K562 (cell line): ENCODE data around the gene CHN1. TPM values are rescaled to one million over a fixed set of nuclear protein-coding genes. Genes with fewer than 3 reads are reported as not detected.

Source experiments
- ATAC-seq: fragments of 200-7000 bp; cut with Tn5 transposase; 3 replicates; pipeline ENCODE4 v1.9.1; 2020; ENCODE audit warnings: moderate library complexity
- BruUV-seq: library from RNA; stranded (reverse); fragments of 400-500 nt; replicated peaks from 2 replicates; lab custom pipeline; 2021; lab: Mats Ljungman, UMichigan
- CTCF ChIA-PET: fragments of 300-600 bp; formaldehyde crosslinking; extraction: SDS; loops from one replicate; lab custom pipeline; 2021; ENCODE audit warnings: low intra/inter-chr PET ratio; lab: Yijun Ruan, JAX
- POLR2A ChIA-PET: fragments of 300-600, 350-650 bp; sonication (Branson Sonifier 250); formaldehyde crosslinking; extraction: SDS; loops from one replicate; lab custom pipeline; 2021; ENCODE audit warnings: antibody characterized with exemption, inconsistent platforms; lab: Yijun Ruan, JAX
- DNase-seq, 4 experiments: peaks; one replicate each; pipeline versions ENCODE4 v3.0.0 to v3.0.0-alpha.2; 2011 to 2018; ENCODE audit warnings: low spot score in 3 of 4, mixed read lengths in 3 of 4; ENCODE audit errors: extremely low read depth in 1 of 4
- FAIRE-seq: peaks from 2 replicates; lab custom pipeline; 2011; peaks lifted over from hg19 to GRCh38; lab: Jason Lieb, UNC
- H2AFZ ChIP-seq: 2 replicates; pipeline ENCODE4 v1.6.0; 2011; ENCODE audit warnings: low read depth, low read length, control low read depth, inconsistent platforms
- H3K27ac ChIP-seq: fragments of 200-600 bp; 3 replicates; pipeline ENCODE4 v1.8.0; 2011; ENCODE audit warnings: low read depth, mild to moderate bottlenecking, control low read depth, inconsistent platforms, low read length, moderate library complexity, mixed read lengths; ENCODE audit errors: extremely low read depth
- H3K27me3 ChIP-seq, 2 experiments: fragments of 300-600 bp in 1 of 2; 2 replicates in 1 of 2; 3 replicates in 1 of 2; pipeline versions ENCODE4 v1.6.0 to v1.8.0; 2011; ENCODE audit warnings: inconsistent platforms in 2 of 2, low read length in 2 of 2, mild to moderate bottlenecking in 1 of 2, mixed read lengths in 1 of 2, moderate library complexity in 1 of 2; ENCODE audit not compliant: control insufficient read depth in 2 of 2, insufficient read depth in 2 of 2
- H3K36me3 ChIP-seq: fragments of 300-600 bp; 3 replicates; pipeline ENCODE4 v1.8.0; 2011; ENCODE audit warnings: mild to moderate bottlenecking, low read length, inconsistent platforms; ENCODE audit not compliant: control insufficient read depth, insufficient read depth
- H3K4me1 ChIP-seq, 2 experiments: fragments of 200-600 bp in 1 of 2; replicated peaks in 1 of 2; 2 replicates in 1 of 2; 3 replicates in 1 of 2; pipeline versions ENCODE4 v1.5.1 to v1.8.0; 2011; ENCODE audit warnings: inconsistent platforms in 2 of 2, low read length in 2 of 2, mild to moderate bottlenecking in 1 of 2, mixed read lengths in 1 of 2, moderate library complexity in 1 of 2; ENCODE audit not compliant: control insufficient read depth in 2 of 2, insufficient read depth in 2 of 2
- H3K4me2 ChIP-seq: 2 replicates; pipeline ENCODE4 v1.6.1; 2011; ENCODE audit warnings: low read length, control low read depth, inconsistent platforms, mixed read lengths; ENCODE audit not compliant: insufficient read depth
- H3K4me3 ChIP-seq: fragments of 200-600 bp; sonication (generic), shearing (Covaris generic); 2 replicates; pipeline ENCODE4 v1.5.1; 2016; ENCODE audit warnings: control low read depth, inconsistent platforms
- H3K79me2 ChIP-seq: fragments of 200-600 bp; 3 replicates; pipeline ENCODE4 v1.8.0; 2011; ENCODE audit warnings: low read length, inconsistent platforms; ENCODE audit not compliant: control insufficient read depth, insufficient read depth
- H3K9ac ChIP-seq, 2 experiments: 2 replicates each; pipeline versions ENCODE4 v1.6.0 to v1.6.1; 2011; ENCODE audit warnings: low read depth in 2 of 2, low read length in 2 of 2, control low read depth in 1 of 2, inconsistent platforms in 1 of 2, mild to moderate bottlenecking in 1 of 2, mixed read lengths in 1 of 2; ENCODE audit not compliant: insufficient read depth in 1 of 2
- H3K9me1 ChIP-seq: one replicate; pipeline ENCODE4 v1.6.0; 2011; ENCODE audit warnings: inconsistent platforms, mild to moderate bottlenecking, low read length, moderate library complexity; ENCODE audit not compliant: control insufficient read depth, insufficient read depth
- H3K9me3 ChIP-seq: replicated peaks from 2 replicates; pipeline ENCODE4 v1.5.1; 2011; ENCODE audit warnings: low read depth, low read length, inconsistent platforms; ENCODE audit not compliant: control insufficient read depth, insufficient read depth
- H4K20me1 ChIP-seq: replicated peaks from 2 replicates; pipeline ENCODE4 v1.6.1; 2011; ENCODE audit warnings: low read length, inconsistent platforms, mixed read lengths; ENCODE audit not compliant: control insufficient read depth, insufficient read depth
- ARID3A ChIP-seq: IDR thresholded peaks from 2 replicates; pipeline ENCODE4 v1.6.1; 2012; ENCODE audit warnings: low read depth, low read length, improper control_type of control experiment, borderline replicate concordance
- BCOR ChIP-seq: fragments of 450-650 bp; IDR thresholded peaks from 2 replicates; pipeline ENCODE4 v1.6.1; 2016
- E2F5 ChIP-seq: sonication (generic); formaldehyde crosslinking; IDR thresholded peaks from 2 replicates; pipeline ENCODE4 v1.8.0; 2022; ENCODE audit warnings: mild to moderate bottlenecking, missing genetic modification reagents
- ERF ChIP-seq: fragments of 450-650 bp; formaldehyde crosslinking; IDR thresholded peaks from 2 replicates; pipeline ENCODE4 v1.4.0; 2020; ENCODE audit warnings: mild to moderate bottlenecking, mixed read lengths
- KDM1A ChIP-seq, 2 experiments: fragments of 450-650 bp; IDR thresholded peaks; 2 replicates each; pipeline ENCODE4 v1.6.1; 2016; ENCODE audit warnings: mild to moderate bottlenecking in 2 of 2
- MLLT1 ChIP-seq, 2 experiments: fragments of 450-650 bp; IDR thresholded peaks; 2 replicates each; pipeline ENCODE4 v1.6.1; 2016
- RBM17 ChIP-seq: fragments of 200-400 bp; formaldehyde crosslinking; IDR thresholded peaks from 2 replicates; pipeline ENCODE4 v1.6.1; 2017; ENCODE audit warnings: low read depth, mild to moderate bottlenecking, low read length, borderline replicate concordance
- RBM25 ChIP-seq: fragments of 200-400 bp; formaldehyde crosslinking; IDR thresholded peaks from 2 replicates; pipeline ENCODE4 v1.6.1; 2018; ENCODE audit warnings: low read length, low read depth, moderate library complexity; ENCODE audit not compliant: severe bottlenecking
- RBM34 ChIP-seq: fragments of 200-400 bp; formaldehyde crosslinking; IDR thresholded peaks from 2 replicates; pipeline ENCODE4 v1.6.1; 2018; ENCODE audit warnings: low read length, borderline replicate concordance; ENCODE audit not compliant: insufficient read depth
- SNAPC5 ChIP-seq: fragments of 250-450 bp; sonication (Bioruptor Pico); IDR thresholded peaks from 2 replicates; pipeline ENCODE4 v1.8.0; 2021; ENCODE audit warnings: moderate library complexity, mild to moderate bottlenecking, inconsistent platforms
- SRF ChIP-seq, 2 experiments: fragments of 250-450, 450-650 bp in 1 of 2; sonication (Bioruptor Pico) in 1 of 2; sonication (generic) in 1 of 2; formaldehyde crosslinking; IDR thresholded peaks; 2 replicates each; pipeline versions ENCODE4 v1.5.0 to v1.5.1; 2020 to 2022; ENCODE audit warnings: mild to moderate bottlenecking in 1 of 2, missing genetic modification reagents in 1 of 2
- ZNF140 ChIP-seq: fragments of 250-450 bp; sonication (Bioruptor Pico); IDR thresholded peaks from 2 replicates; pipeline ENCODE4 v1.8.0; 2021; ENCODE audit warnings: moderate library complexity, mild to moderate bottlenecking, inconsistent platforms
- ZNF184 ChIP-seq: sonication (generic); formaldehyde crosslinking; IDR thresholded peaks from 2 replicates; pipeline ENCODE4 v1.5.0; 2020; ENCODE audit warnings: missing genetic modification reagents
- ZNF253 ChIP-seq: fragments of 250-450 bp; sonication (Bioruptor Pico); conservative IDR thresholded peaks from 2 replicates; pipeline ENCODE4 v1.6.1; 2021; ENCODE audit warnings: mild to moderate bottlenecking
- ZNF277 ChIP-seq: fragments of 250-450 bp; sonication (Bioruptor Pico); IDR thresholded peaks from 2 replicates; pipeline ENCODE4 v1.8.0; 2022; ENCODE audit warnings: inconsistent platforms, mild to moderate bottlenecking, moderate library complexity, borderline replicate concordance
- WGBS: fragments of 100-300 bp; shearing (Covaris generic); methylation state at CpG from one replicate; pipeline ENCODE4 v1.1.6; 2016; ENCODE audit warnings: low coverage, mixed read lengths; ENCODE audit not compliant: insufficient coverage; ENCODE audit errors: missing lambda C conversion rate; 5-methylcytosine and 5-hydroxymethylcytosine counted together
- in situ Hi-C: fragments of 300-500 bp; cut with MboI; formaldehyde crosslinking; loops from 4 replicates; pipeline ENCODE4 v1.15.0; 2018; ENCODE audit warnings: inconsistent platforms, mixed read lengths
- intact Hi-C: fragments of 100-400 bp; cut with micrococcal nuclease; formaldehyde crosslinking; loops from 2 replicates; pipeline ENCODE4 v1.14.2; 2022
- polyA plus RNA-seq, 8 experiments: library from polyadenylated mRNA; depleted of rRNA in 4 of 8; stranded (reverse) in 5 of 8; unstranded in 3 of 8; fragments of >200 nt; fragmentation: Nextera tagmentation in 2 of 8; fragmentation: Illumina TruSeq in 1 of 8; extraction: Ambion mirVana in 2 of 8; extraction: Trizol in 1 of 8; gene quantifications; 2 replicates each; pipeline versions ENCODE4 v1.2.1 to v1.2.3, GENCODE V29; 2011 to 2014; ENCODE audit warnings: inconsistent platforms in 1 of 8, missing spikeins in 1 of 8
- total RNA-seq, 7 experiments: library from RNA; depleted of rRNA in 6 of 7; stranded (reverse); fragments of >200 nt in 6 of 7; fragmentation: Illumina TruSeq in 2 of 7; extraction: Trizol in 2 of 7; gene quantifications; 2 replicates each; pipeline versions ENCODE4 v1.2.1 to v1.2.3, GENCODE V29; 2011 to 2021; ENCODE audit warnings: low replicate concordance in 1 of 7

Gene CHN1
- total and polyA plus RNA-seq, 9 of the 15 experiments (the other 6 are each of a cell fraction or from before 2014, with no cell fraction given), result 0.17 to 2.0 (median 0.87) TPM

GRCh38 chr2:175026385-175026784 lies 21.2 kb upstream of the CHN1 start (continued):
- TF ChIP-seq RBM17, result no peak
- no peak for TF ChIP-seq ZNF277

- no peak overlapping the region for H3K4me2 ChIP-seq
- ATAC-seq (no peak), FAIRE-seq (no peak), DNase-seq (no peak)
- intact Hi-C loops (no loop called here), in situ Hi-C loops (loop anchor here (25.0 kb wide), 1 partner anchor 1061 kb away; the partner anchor contains the start of genes EVX2, HOXD12 and HOXD13)
- H3K27ac ChIP-seq, result no peak overlapping the region
- WGBS, result 0% methylated on average over 1 of the region's 1 CpG
- no peaks in the 10 kb centered on the region for H3K9me1 ChIP-seq
- H2AFZ ChIP-seq, result no peak overlapping the region
- CTCF ChIA-PET, result interaction anchor here (0.7 kb wide), 1 partner anchor 116 kb away, joined by 3 read pairs; no protein-coding TSS in a partner anchor
- no peaks in the 10 kb centered on the region for H3K4me1 ChIP-seq
- H3K9ac ChIP-seq, result no peak overlapping the region
- no TSS peak for BruUV-seq
- H3K9me3 ChIP-seq, result no peaks in the 10 kb centered on the region
- POLR2A ChIA-PET, result no interaction called here
- H3K4me3 ChIP-seq, result no peak overlapping the region
- H3K79me2 ChIP-seq, result no peaks in the 10 kb centered on the region
- peaks cover 2 to 13% of the 10 kb centered on the region in 2 experiments; a peak in 3 of 5 replicates for H3K27me3 ChIP-seq
- no peaks in the 10 kb centered on the region for H4K20me1 ChIP-seq
- no peaks in the 10 kb centered on the region for H3K36me3 ChIP-seq
- no peak for TF ChIP-seq RBM34
- no peak for TF ChIP-seq KDM1A (IDR thresholded peaks at IDR 0.05)
- TF ChIP-seq SRF (CRISPR knock-in tag; IDR thresholded peaks at IDR 0.05), result no peak
- no peak for TF ChIP-seq ERF (CRISPR knock-in tag)
- no peak for TF ChIP-seq ZNF253 (CRISPR knock-in tag)
- TF ChIP-seq BCOR, result no peak
- TF ChIP-seq ZNF184 (CRISPR knock-in tag), result no peak
- no peak for TF ChIP-seq E2F5 (CRISPR knock-in tag)
- TF ChIP-seq RBM25, result no peak
- no peak for TF ChIP-seq MLLT1 (IDR thresholded peaks at IDR 0.05)
- no peak for TF ChIP-seq SNAPC5
- TF ChIP-seq ARID3A, result no peak
- TF ChIP-seq ZNF140 (CRISPR knock-in tag), result no peak
Measured at GRCh38 chr2:175025946-175026345, 20.8 kb upstream of the CHN1 start.
